WERI-Rb-1 (cell line): ENCODE measurements around the gene FOXP4.
A peak's percentile ranks its signal among the peaks of the same experiment; 100 is the strongest.

ENCODE experiments used
- DNase-seq: peaks from one replicate; pipeline ENCODE4 v3.0.0-alpha.2; 2020
- H3K27ac ChIP-seq: fragments of 250-450 bp; sonication (Bioruptor Pico); 2 replicates; pipeline ENCODE4 v1.5.1; 2020; ENCODE audit warnings: mild to moderate bottlenecking, moderate library complexity
- H3K27me3 ChIP-seq: fragments of 250-450 bp; sonication (Bioruptor Pico); 2 replicates; pipeline ENCODE4 v1.5.1; 2021; ENCODE audit warnings: mild to moderate bottlenecking, low read depth, moderate library complexity; ENCODE audit not compliant: insufficient read depth, severe bottlenecking
- H3K36me3 ChIP-seq: fragments of 250-450 bp; sonication (Bioruptor Pico); 2 replicates; pipeline ENCODE4 v1.5.1; 2020; ENCODE audit warnings: mild to moderate bottlenecking, moderate library complexity
- H3K4me3 ChIP-seq: 2 replicates; pipeline ENCODE4 v1.5.1; 2011; ENCODE audit warnings: low read depth, mild to moderate bottlenecking, control low read depth, low read length
- H3K9me3 ChIP-seq: fragments of 250-450 bp; sonication (Bioruptor Pico); 2 replicates; pipeline ENCODE4 v1.5.1; 2021; ENCODE audit warnings: mild to moderate bottlenecking, moderate library complexity; ENCODE audit not compliant: severe bottlenecking
- CTCF ChIP-seq: IDR thresholded peaks from 2 replicates; pipeline ENCODE4 v1.5.1; 2011; ENCODE audit warnings: low read depth, mild to moderate bottlenecking, control low read depth, inconsistent platforms, low read length

The FOXP4 gene

DNA sequence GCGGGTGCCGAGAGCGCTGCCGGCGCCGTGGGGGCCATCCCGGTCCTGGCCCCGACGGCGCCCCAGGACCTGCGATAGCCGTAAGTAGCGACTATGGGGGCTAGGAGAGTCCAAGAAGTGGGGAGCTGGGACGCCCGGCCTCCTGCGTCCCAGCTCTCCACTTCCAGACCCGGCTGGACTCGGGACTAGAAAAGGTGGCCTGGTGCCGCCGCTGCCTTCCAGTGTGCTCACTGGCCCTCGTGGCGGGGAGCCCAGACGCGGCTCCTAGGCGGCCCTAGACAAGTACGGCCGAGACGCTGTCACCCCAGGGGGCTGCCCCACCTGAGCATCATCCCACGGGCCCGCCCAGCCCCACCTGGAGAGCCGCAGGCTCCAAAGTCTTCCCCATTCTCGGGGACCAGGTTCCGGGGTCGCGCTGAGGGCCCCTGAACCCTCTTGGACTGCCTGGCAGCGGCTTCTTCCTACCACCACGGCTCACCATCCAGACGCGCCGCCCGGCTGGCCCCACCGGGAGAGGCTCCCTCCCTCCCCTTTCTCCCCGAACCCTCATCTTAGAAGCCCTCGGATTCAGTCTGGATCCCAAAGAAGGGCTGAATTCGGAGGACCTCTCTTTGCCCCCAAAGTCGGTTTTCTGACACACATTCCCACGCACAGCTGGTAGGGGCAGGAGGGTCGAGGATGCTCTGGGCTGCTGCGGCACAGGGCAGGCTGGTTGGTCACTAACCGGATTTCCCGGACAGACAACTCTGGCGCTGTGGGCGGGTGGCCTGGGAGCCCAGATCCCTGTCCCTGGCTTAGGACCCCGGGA, 91.2 kb downstream of the FOXP4 start:
- Histone ChIP-seq H3K27ac (peak overlapping the region; percentile 74), H3K4me3 (peak overlapping the region; percentile 53), H3K27me3 (no peaks in the 10 kb centered on the region), H3K9me3 (no peaks in the 10 kb centered on the region), H3K36me3 (peaks cover 19% of the 10 kb centered on the region)
- peak; percentile 55 for DNase-seq
- TF ChIP-seq CTCF = no peak

GRCh38 chr6:41638002-41638934, 92.1 kb downstream of the FOXP4 start, which contains the start of gene MDFI:
Gene MDFI, plus strand, starts transcription at chr6:41638468. Its CDS starts 282 bp downstream, at chr6:41638750.
- TF ChIP-seq CTCF = no peak
- H3K9me3 ChIP-seq = no peaks in the 10 kb centered on the region
- H3K4me3 ChIP-seq = peak within 1 kb of the TSS; percentile 53
- DNase-seq = peak; percentile 89
- H3K27me3 ChIP-seq = no peaks in the 10 kb centered on the region
- H3K36me3 ChIP-seq = peaks cover 27% of the 10 kb centered on the region
- peak within 1 kb of the TSS; percentile 74 for H3K27ac ChIP-seq

GRCh38 chr6:41638935-41639808, 93.0 kb downstream of the FOXP4 start:
- Histone ChIP-seq H3K27me3 (no peaks in the 10 kb centered on the region), H3K4me3 (peak overlapping the region; percentile 53), H3K36me3 (peaks cover 27% of the 10 kb centered on the region), H3K9me3 (no peaks in the 10 kb centered on the region), H3K27ac (peak overlapping the region; percentile 74)
- TF ChIP-seq CTCF = no peak
- peak; percentile 61 for DNase-seq

GRCh38 chr6:41639809-41640371, 93.7 kb downstream of the FOXP4 start:
- no peak overlapping the region for H3K4me3 ChIP-seq
- H3K27ac ChIP-seq = peak overlapping the region; percentile 22; the same call in 1 of the 2 replicates
- TF ChIP-seq CTCF = no peak
- H3K36me3 ChIP-seq = peaks cover 27% of the 10 kb centered on the region
- no peaks in the 10 kb centered on the region for H3K9me3 ChIP-seq
- H3K27me3 ChIP-seq = no peaks in the 10 kb centered on the region
- no peak for DNase-seq

DNA sequence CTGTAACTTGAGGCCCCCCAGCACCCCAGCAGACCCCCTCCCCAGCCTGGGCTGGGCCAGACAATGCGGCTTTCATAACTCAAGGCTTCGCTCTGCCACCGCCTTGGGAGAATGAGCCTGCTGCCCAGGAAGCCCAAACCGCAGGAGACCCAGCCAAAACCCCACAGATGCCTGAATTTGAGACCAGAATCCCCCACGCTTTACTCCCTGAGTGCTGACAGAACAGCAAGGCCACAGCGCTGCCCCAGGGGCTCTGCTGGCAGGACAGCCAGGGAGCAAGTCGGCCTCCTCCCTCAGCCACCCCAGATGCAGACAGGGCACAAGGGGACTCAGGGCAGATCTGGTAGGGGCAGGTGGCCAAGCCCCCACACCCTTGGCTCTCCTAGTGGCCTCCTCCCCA, 94.2 kb downstream of the FOXP4 start:
- no peak overlapping the region for H3K4me3 ChIP-seq
- DNase-seq = no peak
- TF ChIP-seq CTCF = no peak

More for the DNA sequence above, 94.2 kb downstream of the FOXP4 start:
- no peaks in the 10 kb centered on the region for H3K27me3 ChIP-seq
- peaks cover 27% of the 10 kb centered on the region for H3K36me3 ChIP-seq
- H3K9me3 ChIP-seq = no peaks in the 10 kb centered on the region
- 0 out of 2 replicates have a peak overlapping the region, but pooled peaks have one; percentile 22 for H3K27ac ChIP-seq
